MM.1S (cell line): ENCODE measurements around the gene MRPL46.

Experiments used
- DNase-seq: peaks from one replicate; pipeline ENCODE4 v3.0.0-alpha.2; 2015
- H2AFZ ChIP-seq: fragments of 300-600 bp; sonication (generic); 2 replicates; pipeline ENCODE4 v1.6.0; 2016; ENCODE audit warnings: antibody characterized with exemption, low read length
- H3F3A ChIP-seq: fragments of 300-600 bp; sonication (generic); 2 replicates; pipeline ENCODE4 v1.6.1; 2016; ENCODE audit warnings: mild to moderate bottlenecking, antibody characterized with exemption, low read length, moderate library complexity, mixed read lengths; ENCODE audit not compliant: insufficient read depth
- H3K27ac ChIP-seq: fragments of 300-600 bp; sonication (generic); 2 replicates; pipeline ENCODE4 v1.5.1; 2016; ENCODE audit warnings: mild to moderate bottlenecking, low read length
- H3K27me3 ChIP-seq: fragments of 300-600 bp; sonication (generic); replicated peaks from 2 replicates; pipeline ENCODE4 v1.6.0; 2016; ENCODE audit warnings: low read length; ENCODE audit not compliant: insufficient read depth
- H3K36me3 ChIP-seq: fragments of 300-600 bp; sonication (generic); replicated peaks from 2 replicates; pipeline ENCODE4 v1.6.1; 2016; ENCODE audit warnings: mild to moderate bottlenecking, low read length, mixed read lengths; ENCODE audit not compliant: insufficient read depth
- H3K4me1 ChIP-seq: fragments of 300-600 bp; sonication (generic); 2 replicates; pipeline ENCODE4 v1.6.1; 2016; ENCODE audit warnings: low read length, mixed read lengths
- H3K4me2 ChIP-seq: fragments of 300-600 bp; sonication (generic); 2 replicates; pipeline ENCODE4 v1.6.0; 2016; ENCODE audit warnings: low read depth, low read length
- H3K4me3 ChIP-seq: fragments of 300-600 bp; sonication (generic); 2 replicates; pipeline ENCODE4 v1.5.1; 2016; ENCODE audit warnings: low read length, mixed read lengths
- H3K79me2 ChIP-seq: fragments of 300-600 bp; sonication (generic); 2 replicates; pipeline ENCODE4 v1.6.1; 2016; ENCODE audit warnings: mixed run types, low read length, mixed read lengths
- H3K9ac ChIP-seq: fragments of 300-600 bp; sonication (generic); 2 replicates; pipeline ENCODE4 v1.6.1; 2016; ENCODE audit warnings: low read length, mixed read lengths
- H3K9me2 ChIP-seq: fragments of 300-600 bp; sonication (generic); replicated peaks from 2 replicates; pipeline ENCODE4 v1.6.1; 2016; ENCODE audit warnings: mild to moderate bottlenecking, low read length, mixed read lengths; ENCODE audit not compliant: insufficient read depth
- H3K9me3 ChIP-seq: fragments of 300-600 bp; sonication (generic); replicated peaks from 2 replicates; pipeline ENCODE4 v1.6.1; 2016; ENCODE audit warnings: mild to moderate bottlenecking, low read length, mixed read lengths; ENCODE audit not compliant: insufficient read depth
- H4K20me1 ChIP-seq: fragments of 300-600 bp; sonication (generic); 2 replicates; pipeline ENCODE4 v1.6.1; 2016; ENCODE audit warnings: mild to moderate bottlenecking, low read length, moderate library complexity, mixed read lengths; ENCODE audit not compliant: insufficient read depth
- EZH2 ChIP-seq: fragments of 300-600 bp; sonication (generic); optimal IDR thresholded peaks from 2 replicates; pipeline ENCODE3; 2017; ENCODE audit warnings: low read depth, mild to moderate bottlenecking, antibody characterized with exemption, low read length, mixed read lengths
- EZH2phosphoT487 ChIP-seq: fragments of 300-600 bp; sonication (generic); IDR thresholded peaks from 2 replicates; pipeline ENCODE4 v1.6.1; 2018; ENCODE audit warnings: antibody characterized with exemption, low read length
- TF ChIP-seq, protein P1 (sequence below): fragments of 300-600 bp; sonication (generic); IDR thresholded peaks from 2 replicates; pipeline ENCODE4 v1.5.1; 2016; ENCODE audit warnings: antibody characterized with exemption, low read length, mixed read lengths

Gene MRPL46

GRCh38 chr15:88493844-88494243, 26.7 kb upstream of the MRPL46 start:
- no peaks in the 10 kb centered on the region for H3F3A ChIP-seq
- no peak overlapping the region for H3K4me3 ChIP-seq
- no peak for DNase-seq
- H4K20me1 ChIP-seq = no peaks in the 10 kb centered on the region
- no peaks in the 10 kb centered on the region for H3K36me3 ChIP-seq
- no peaks in the 10 kb centered on the region for H3K79me2 ChIP-seq
- no peaks in the 10 kb centered on the region for H3K4me1 ChIP-seq
- no peak for TF ChIP-seq EZH2
- no peak for TF ChIP-seq EZH2phosphoT487
- TF ChIP-seq, protein P1, sequence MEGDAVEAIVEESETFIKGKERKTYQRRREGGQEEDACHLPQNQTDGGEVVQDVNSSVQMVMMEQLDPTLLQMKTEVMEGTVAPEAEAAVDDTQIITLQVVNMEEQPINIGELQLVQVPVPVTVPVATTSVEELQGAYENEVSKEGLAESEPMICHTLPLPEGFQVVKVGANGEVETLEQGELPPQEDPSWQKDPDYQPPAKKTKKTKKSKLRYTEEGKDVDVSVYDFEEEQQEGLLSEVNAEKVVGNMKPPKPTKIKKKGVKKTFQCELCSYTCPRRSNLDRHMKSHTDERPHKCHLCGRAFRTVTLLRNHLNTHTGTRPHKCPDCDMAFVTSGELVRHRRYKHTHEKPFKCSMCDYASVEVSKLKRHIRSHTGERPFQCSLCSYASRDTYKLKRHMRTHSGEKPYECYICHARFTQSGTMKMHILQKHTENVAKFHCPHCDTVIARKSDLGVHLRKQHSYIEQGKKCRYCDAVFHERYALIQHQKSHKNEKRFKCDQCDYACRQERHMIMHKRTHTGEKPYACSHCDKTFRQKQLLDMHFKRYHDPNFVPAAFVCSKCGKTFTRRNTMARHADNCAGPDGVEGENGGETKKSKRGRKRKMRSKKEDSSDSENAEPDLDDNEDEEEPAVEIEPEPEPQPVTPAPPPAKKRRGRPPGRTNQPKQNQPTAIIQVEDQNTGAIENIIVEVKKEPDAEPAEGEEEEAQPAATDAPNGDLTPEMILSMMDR = no peak
- H3K9ac ChIP-seq = no peak overlapping the region
- no peak overlapping the region for H3K27ac ChIP-seq
- no peaks in the 10 kb centered on the region for H3K27me3 ChIP-seq
- H2AFZ ChIP-seq = no peak overlapping the region
- no peaks in the 10 kb centered on the region for H3K9me2 ChIP-seq
- no peaks in the 10 kb centered on the region for H3K9me3 ChIP-seq
- H3K4me2 ChIP-seq = no peak overlapping the region

DNA sequence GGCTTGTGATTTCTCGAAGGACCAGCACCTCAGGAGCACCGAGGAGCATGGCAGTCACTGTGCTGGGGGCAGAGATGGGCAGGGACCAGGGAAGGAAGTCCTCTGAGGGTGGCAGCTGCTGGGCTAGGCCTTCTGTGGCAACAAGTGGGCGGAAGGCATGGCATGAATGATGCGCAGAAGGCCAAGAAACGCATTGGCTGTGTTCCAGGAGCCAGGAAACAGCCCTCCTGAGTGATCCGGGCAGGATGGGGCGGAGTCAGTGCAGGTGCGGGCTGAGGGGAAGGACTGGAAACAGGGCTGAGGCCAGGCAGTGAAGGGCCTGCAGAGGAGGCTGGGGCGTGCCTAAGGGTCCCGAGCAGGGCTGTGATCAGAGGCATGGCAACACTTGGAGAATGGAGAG, 24.0 kb upstream of the MRPL46 start:
- Histone ChIP-seq H3K27ac (no peak overlapping the region), H3K9me2 (no peaks in the 10 kb centered on the region), H3K27me3 (no peaks in the 10 kb centered on the region), H3K9ac (no peak overlapping the region), H3K9me3 (no peaks in the 10 kb centered on the region), H3F3A (no peaks in the 10 kb centered on the region), H3K36me3 (no peaks in the 10 kb centered on the region), H3K79me2 (no peaks in the 10 kb centered on the region), H3K4me3 (no peak overlapping the region), H4K20me1 (no peaks in the 10 kb centered on the region), H3K4me2 (no peak overlapping the region), H2AFZ (no peak overlapping the region), H3K4me1 (no peaks in the 10 kb centered on the region)
- TF ChIP-seq EZH2 (no peak), EZH2phosphoT487 (no peak)
- no peak for DNase-seq

DNA sequence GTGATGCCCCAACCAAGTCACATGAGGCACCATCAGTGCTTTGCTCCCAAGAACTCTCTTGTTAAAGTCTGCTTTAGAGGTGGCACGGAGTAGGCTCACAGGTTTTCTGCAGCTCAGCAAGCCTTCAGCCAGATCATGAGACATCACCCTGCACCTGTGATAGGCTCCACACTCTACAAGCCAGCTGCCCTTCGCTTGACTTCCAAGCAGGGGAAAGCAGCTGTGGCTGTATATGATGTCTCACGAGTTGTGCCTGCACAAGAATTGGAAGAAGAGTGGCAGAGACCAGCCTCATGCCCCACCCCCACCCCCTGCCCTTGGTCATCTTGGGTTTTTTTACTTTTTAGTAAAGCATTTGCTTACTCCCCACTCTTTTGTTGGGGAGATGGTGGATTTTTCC, 22.8 kb upstream of the MRPL46 start:
- TF ChIP-seq, protein P1 = no peak
- TF ChIP-seq EZH2 = no peak
- TF ChIP-seq EZH2phosphoT487 = no peak
- Histone ChIP-seq H3K4me3 (no peak overlapping the region), H3K79me2 (no peaks in the 10 kb centered on the region), H2AFZ (no peak overlapping the region), H3K36me3 (no peaks in the 10 kb centered on the region), H3F3A (no peaks in the 10 kb centered on the region), H3K9me2 (no peaks in the 10 kb centered on the region), H4K20me1 (no peaks in the 10 kb centered on the region), H3K27ac (no peak overlapping the region), H3K9me3 (no peaks in the 10 kb centered on the region), H3K4me2 (no peak overlapping the region), H3K4me1 (no peaks in the 10 kb centered on the region), H3K27me3 (no peaks in the 10 kb centered on the region), H3K9ac (no peak overlapping the region)
- no peak for DNase-seq

DNA sequence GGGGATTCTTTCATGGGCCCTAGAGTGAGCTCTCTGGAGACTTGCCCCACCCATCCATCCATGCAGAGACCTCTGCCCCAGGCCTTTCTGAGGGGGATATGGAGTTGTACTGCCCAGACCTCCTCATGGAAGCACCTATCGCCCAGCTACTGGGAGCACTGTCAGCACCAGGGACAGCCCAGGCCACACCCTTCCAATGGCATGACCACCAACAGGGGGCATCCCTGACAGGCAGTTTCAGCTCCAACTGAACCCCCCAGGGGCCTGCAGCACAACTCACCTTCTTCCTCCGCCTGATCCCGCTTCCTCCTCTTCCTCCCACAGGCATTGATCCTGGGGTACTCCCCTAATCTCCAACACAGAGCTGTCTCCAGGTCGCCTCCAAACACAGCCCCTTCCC, 22.1 kb upstream of the MRPL46 start:
- H3K9me3 ChIP-seq = no peaks in the 10 kb centered on the region
- no peaks in the 10 kb centered on the region for H4K20me1 ChIP-seq
- no peak for DNase-seq
- no peaks in the 10 kb centered on the region for H3K27me3 ChIP-seq
- no peak overlapping the region for H3K9ac ChIP-seq
- H3K27ac ChIP-seq = no peak overlapping the region
- H2AFZ ChIP-seq = no peak overlapping the region
- H3K36me3 ChIP-seq = no peaks in the 10 kb centered on the region
- no peaks in the 10 kb centered on the region for H3F3A ChIP-seq
- no peak overlapping the region for H3K4me2 ChIP-seq
- H3K79me2 ChIP-seq = no peaks in the 10 kb centered on the region
- no peak overlapping the region for H3K4me3 ChIP-seq
- H3K4me1 ChIP-seq = no peaks in the 10 kb centered on the region
- TF ChIP-seq, protein P1 = no peak
- no peak for TF ChIP-seq EZH2
- TF ChIP-seq EZH2phosphoT487 = no peak
- H3K9me2 ChIP-seq = no peaks in the 10 kb centered on the region
